Measurements from ENCODE around the gene AFAP1L1. TPM values are rescaled to one million over a fixed set of nuclear protein-coding genes. Genes with fewer than 3 reads are reported as not detected.

AFAP1L1 gene
- total and polyA plus RNA-seq, 2 of the 13 experiments (the other 11 are each of a cell fraction or from before 2014, with no cell fraction given), result 0.38 to 1.0 TPM

DNA sequence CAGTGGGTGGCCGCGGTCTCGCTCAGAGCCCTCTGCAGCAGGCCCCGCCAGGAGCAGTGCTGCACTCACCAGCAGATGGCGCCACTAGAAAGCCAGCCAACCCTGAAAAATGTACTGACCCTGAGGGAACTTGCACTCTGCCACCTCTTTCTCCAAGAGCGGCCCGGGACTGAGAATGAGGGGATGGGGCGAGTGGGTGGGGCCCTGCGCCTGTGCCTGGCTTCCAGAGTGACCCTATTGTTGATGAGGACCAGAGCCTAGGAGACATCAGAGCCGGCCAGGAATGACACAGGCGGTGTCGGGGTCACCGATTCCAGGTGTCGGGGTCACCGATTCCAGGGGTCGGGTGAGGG, 110.3 kb downstream of the AFAP1L1 start (continued):
- 0 out of 2 replicates have a peak, but pooled peaks have one; percentile 17 for TF ChIP-seq ZFP90 (CRISPR knock-in tag; IDR thresholded peaks at IDR 0.05; ENCODE audit: borderline replicate concordance)
- no peak for TF ChIP-seq ZNF569 (CRISPR knock-in tag; IDR thresholded peaks at IDR 0.05; ENCODE audit: borderline replicate concordance)
- TF ChIP-seq DNMT3B (CRISPR knock-in tag; conservative IDR thresholded peaks at IDR 0.05), result no peak
- TF ChIP-seq DDIT3 (CRISPR knock-in tag; IDR thresholded peaks at IDR 0.05), result no peak
- TF ChIP-seq ZFY (CRISPR knock-in tag; IDR thresholded peaks at IDR 0.05), result peak; percentile 66
- TF ChIP-seq HOXA5 (CRISPR knock-in tag; IDR thresholded peaks at IDR 0.05), result no peak
- no peak for TF ChIP-seq ZBTB7A (CRISPR knock-in tag; IDR thresholded peaks at IDR 0.05)
- TF ChIP-seq ETV5 (CRISPR knock-in tag; IDR thresholded peaks at IDR 0.05; ENCODE audit: borderline replicate concordance), result 0 out of 2 replicates have a peak, but pooled peaks have one; percentile 21
- TF ChIP-seq ATAD3A (CRISPR knock-in tag; IDR thresholded peaks at IDR 0.05), result no peak
- TF ChIP-seq, protein P1, sequence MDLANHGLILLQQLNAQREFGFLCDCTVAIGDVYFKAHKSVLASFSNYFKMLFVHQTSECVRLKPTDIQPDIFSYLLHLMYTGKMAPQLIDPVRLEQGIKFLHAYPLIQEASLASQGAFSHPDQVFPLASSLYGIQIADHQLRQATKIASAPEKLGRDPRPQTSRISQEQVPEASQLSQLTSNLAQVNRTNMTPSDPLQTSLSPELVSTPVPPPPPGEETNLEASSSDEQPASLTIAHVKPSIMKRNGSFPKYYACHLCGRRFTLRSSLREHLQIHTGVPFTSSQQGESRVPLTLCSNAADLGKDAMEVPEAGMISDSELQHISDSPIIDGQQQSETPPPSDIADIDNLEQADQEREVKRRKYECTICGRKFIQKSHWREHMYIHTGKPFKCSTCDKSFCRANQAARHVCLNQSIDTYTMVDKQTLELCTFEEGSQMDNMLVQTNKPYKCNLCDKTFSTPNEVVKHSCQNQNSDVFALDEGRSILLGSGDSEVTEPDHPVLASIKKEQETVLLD (CRISPR knock-in tag; IDR thresholded peaks at IDR 0.05; ENCODE audit: low read depth), result no peak
- no peak for TF ChIP-seq ZNF646 (CRISPR knock-in tag; IDR thresholded peaks at IDR 0.05)
- TF ChIP-seq, protein P2, sequence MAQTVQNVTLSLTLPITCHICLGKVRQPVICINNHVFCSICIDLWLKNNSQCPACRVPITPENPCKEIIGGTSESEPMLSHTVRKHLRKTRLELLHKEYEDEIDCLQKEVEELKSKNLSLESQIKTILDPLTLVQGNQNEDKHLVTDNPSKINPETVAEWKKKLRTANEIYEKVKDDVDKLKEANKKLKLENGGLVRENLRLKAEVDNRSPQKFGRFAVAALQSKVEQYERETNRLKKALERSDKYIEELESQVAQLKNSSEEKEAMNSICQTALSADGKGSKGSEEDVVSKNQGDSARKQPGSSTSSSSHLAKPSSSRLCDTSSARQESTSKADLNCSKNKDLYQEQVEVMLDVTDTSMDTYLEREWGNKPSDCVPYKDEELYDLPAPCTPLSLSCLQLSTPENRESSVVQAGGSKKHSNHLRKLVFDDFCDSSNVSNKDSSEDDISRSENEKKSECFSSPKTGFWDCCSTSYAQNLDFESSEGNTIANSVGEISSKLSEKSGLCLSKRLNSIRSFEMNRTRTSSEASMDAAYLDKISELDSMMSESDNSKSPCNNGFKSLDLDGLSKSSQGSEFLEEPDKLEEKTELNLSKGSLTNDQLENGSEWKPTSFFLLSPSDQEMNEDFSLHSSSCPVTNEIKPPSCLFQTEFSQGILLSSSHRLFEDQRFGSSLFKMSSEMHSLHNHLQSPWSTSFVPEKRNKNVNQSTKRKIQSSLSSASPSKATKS (CRISPR knock-in tag; IDR thresholded peaks at IDR 0.05), result no peak
- no peak for TF ChIP-seq BRD4 (CRISPR knock-in tag; IDR thresholded peaks at IDR 0.05)
- no peak for TF ChIP-seq ZNF460 (CRISPR knock-in tag; IDR thresholded peaks at IDR 0.05; ENCODE audit: borderline replicate concordance)
- TF ChIP-seq ZSCAN25 (CRISPR knock-in tag; IDR thresholded peaks at IDR 0.05), result peak; percentile 37; the same call in 1 of the 2 replicates
- TF ChIP-seq ZFP62 (CRISPR knock-in tag; IDR thresholded peaks at IDR 0.05), result no peak
- no peak for TF ChIP-seq RBM22 (optimal IDR thresholded peaks at IDR 0.05; ENCODE audit: low read length)
- no peak for TF ChIP-seq TBX3 (IDR thresholded peaks at IDR 0.05; ENCODE audit: borderline replicate concordance)
- TF ChIP-seq ZBTB20 (CRISPR knock-in tag; IDR thresholded peaks at IDR 0.05; ENCODE audit: borderline replicate concordance, low read depth), result no peak

Data from HepG2 (cell line).